Measurements from ENCODE around the gene ZNF496.
"Not testable (repeated sequence)": the region's sequence is repeated elsewhere in the genome, so short reads cannot be mapped to it uniquely, and the experiment has no call there.

The ZNF496 gene

GRCh38 chr1:247289274-247289892, 42.3 kb downstream of the ZNF496 start:
- not testable (repeated sequence) for H3K4me1 Mint-ChIP-seq (ENCODE audit: low read depth in 2 of 2); H3K4me3 Mint-ChIP-seq; ATAC-seq (replicated peaks); DNase-seq; H3K27ac Mint-ChIP-seq; H3K27me3 Mint-ChIP-seq; H3K36me3 Mint-ChIP-seq (ENCODE audit: insufficient read depth)
- H3K9me3 Mint-ChIP-seq = peaks cover 7 to 19% of the 10 kb centered on the region in 2 donors

GRCh38 chr1:247288341-247288740, 43.3 kb downstream of the ZNF496 start:
- Mint-ChIP-seq H3K4me1 (ENCODE audit: low read depth in 2 of 2) (peaks cover 1 to 4% of the 10 kb centered on the region in 2 donors), H3K4me3 (no peak overlapping the region), H3K9me3 (peaks cover 7 to 19% of the 10 kb centered on the region in 2 donors), H3K27ac (no peak overlapping the region), H3K27me3 (peaks cover 0 to 6% of the 10 kb centered on the region in 2 donors), H3K36me3 (ENCODE audit: insufficient read depth) (no peaks in the 10 kb centered on the region)
- DNase-seq = no peak
- no peak for ATAC-seq (replicated peaks)

GRCh38 chr1:247287460-247287859, 44.2 kb downstream of the ZNF496 start:
- Mint-ChIP-seq H3K4me3 (no peak overlapping the region), H3K27ac (no peak overlapping the region), H3K4me1 (ENCODE audit: low read depth in 2 of 2) (peaks cover under 1 to 4% of the 10 kb centered on the region in 2 donors), H3K27me3 (peaks cover 0 to 4% of the 10 kb centered on the region in 2 donors), H3K36me3 (ENCODE audit: insufficient read depth) (no peaks in the 10 kb centered on the region), H3K9me3 (peaks cover 7 to 19% of the 10 kb centered on the region in 2 donors)
- ATAC-seq (replicated peaks) (no peak), DNase-seq (no peak)

- peaks cover 0 to 4% of the 10 kb centered on the region in 2 donors for H3K4me1 Mint-ChIP-seq (ENCODE audit: low read depth in 2 of 2)
- H3K27me3 Mint-ChIP-seq = no peaks in the 10 kb centered on the region
These were observed 45.5 kb downstream of the ZNF496 start for GRCh38 chr1:247286134-247286670.

GRCh38 chr1:247281001-247281574, 50.6 kb downstream of the ZNF496 start:
- no peak overlapping the region for H3K4me3 Mint-ChIP-seq
- peaks cover 0 to 1% of the 10 kb centered on the region in 2 donors for H3K27me3 Mint-ChIP-seq

More at GRCh38 chr1:247286134-247286670, 45.5 kb downstream of the ZNF496 start:
- Mint-ChIP-seq H3K4me3 (no peak overlapping the region), H3K36me3 (ENCODE audit: insufficient read depth) (no peaks in the 10 kb centered on the region), H3K27ac (no peak overlapping the region), H3K9me3 (peaks cover 7 to 19% of the 10 kb centered on the region in 2 donors)
- ATAC-seq (replicated peaks) = no peak
- no peak for DNase-seq

GRCh38 chr1:247277191-247277590, 54.5 kb downstream of the ZNF496 start:
- Mint-ChIP-seq H3K36me3 (ENCODE audit: insufficient read depth) (no peaks in the 10 kb centered on the region), H3K27ac (no peak overlapping the region), H3K27me3 (peaks cover 0 to 17% of the 10 kb centered on the region in 2 donors), H3K9me3 (no peaks in the 10 kb centered on the region), H3K4me3 (no peak overlapping the region), H3K4me1 (ENCODE audit: low read depth in 2 of 2) (no peaks in the 10 kb centered on the region)
- ATAC-seq (replicated peaks) (no peak), DNase-seq (no peak)

More at GRCh38 chr1:247281001-247281574, 50.6 kb downstream of the ZNF496 start:
- no peaks in the 10 kb centered on the region for H3K9me3 Mint-ChIP-seq
- H3K27ac Mint-ChIP-seq = no peak overlapping the region
- DNase-seq (no peak), ATAC-seq (replicated peaks) (no peak)
- no peaks in the 10 kb centered on the region for H3K36me3 Mint-ChIP-seq (ENCODE audit: insufficient read depth)
- peaks cover 0 to 4% of the 10 kb centered on the region in 2 donors for H3K4me1 Mint-ChIP-seq (ENCODE audit: low read depth in 2 of 2)

- no peak overlapping the region for H3K4me3 Mint-ChIP-seq
- no peaks in the 10 kb centered on the region for H3K36me3 Mint-ChIP-seq (ENCODE audit: insufficient read depth)
- ATAC-seq (replicated peaks) = no peak
- no peak for DNase-seq
- H3K27me3 Mint-ChIP-seq = peaks cover 0 to 17% of the 10 kb centered on the region in 2 donors
- H3K9me3 Mint-ChIP-seq = peaks cover 0 to 3% of the 10 kb centered on the region in 2 donors
- H3K4me1 Mint-ChIP-seq (ENCODE audit: low read depth in 2 of 2) = no peaks in the 10 kb centered on the region
- H3K27ac Mint-ChIP-seq = no peak overlapping the region
These were observed 56.9 kb downstream of the ZNF496 start for GRCh38 chr1:247274605-247275256.

GRCh38 chr1:247273013-247273412, 58.7 kb downstream of the ZNF496 start:
- ATAC-seq (replicated peaks) = no peak

GRCh38 chr1:247270003-247270402, 61.7 kb downstream of the ZNF496 start:
- Mint-ChIP-seq H3K27me3 (peaks cover 0 to 30% of the 10 kb centered on the region in 2 donors), H3K9me3 (peaks cover 0 to 3% of the 10 kb centered on the region in 2 donors), H3K27ac (no peak overlapping the region), H3K4me1 (ENCODE audit: low read depth in 2 of 2) (no peaks in the 10 kb centered on the region), H3K36me3 (ENCODE audit: insufficient read depth) (no peaks in the 10 kb centered on the region), H3K4me3 (no peak overlapping the region)
- DNase-seq = no peak
- no peak for ATAC-seq (replicated peaks)

More at GRCh38 chr1:247273013-247273412, 58.7 kb downstream of the ZNF496 start:
- Mint-ChIP-seq H3K27ac (no peak overlapping the region), H3K9me3 (peaks cover 0 to 3% of the 10 kb centered on the region in 2 donors), H3K36me3 (ENCODE audit: insufficient read depth) (no peaks in the 10 kb centered on the region), H3K27me3 (peaks cover 0 to 17% of the 10 kb centered on the region in 2 donors), H3K4me1 (ENCODE audit: low read depth in 2 of 2) (no peaks in the 10 kb centered on the region), H3K4me3 (no peak overlapping the region)
- no peak for DNase-seq

- Mint-ChIP-seq H3K27me3 (peaks cover 0 to 24% of the 10 kb centered on the region in 2 donors), H3K9me3 (peaks cover 0 to 3% of the 10 kb centered on the region in 2 donors), H3K36me3 (ENCODE audit: insufficient read depth) (no peaks in the 10 kb centered on the region), H3K4me3 (no peak overlapping the region), H3K27ac (no peak overlapping the region), H3K4me1 (ENCODE audit: low read depth in 2 of 2) (no peaks in the 10 kb centered on the region)
- ATAC-seq (replicated peaks) (no peak), DNase-seq (no peak)
These were observed 62.5 kb downstream of the ZNF496 start for GRCh38 chr1:247269133-247269532.

GRCh38 chr1:247268390-247269045, 63.1 kb downstream of the ZNF496 start:
- DNase-seq = no peak
- no peaks in the 10 kb centered on the region for H3K36me3 Mint-ChIP-seq (ENCODE audit: insufficient read depth)
- H3K4me3 Mint-ChIP-seq = no peak overlapping the region
- H3K27ac Mint-ChIP-seq = no peak overlapping the region
- peaks cover 0 to 24% of the 10 kb centered on the region in 2 donors for H3K27me3 Mint-ChIP-seq
- ATAC-seq (replicated peaks) = no peak
- H3K4me1 Mint-ChIP-seq (ENCODE audit: low read depth in 2 of 2) = no peaks in the 10 kb centered on the region
- peaks cover 0 to 3% of the 10 kb centered on the region in 2 donors for H3K9me3 Mint-ChIP-seq

GRCh38 chr1:247266053-247266452, 65.6 kb downstream of the ZNF496 start:
- H3K27me3 Mint-ChIP-seq = peaks cover 0 to 24% of the 10 kb centered on the region in 2 donors
- no peaks in the 10 kb centered on the region for H3K36me3 Mint-ChIP-seq (ENCODE audit: insufficient read depth)
- H3K27ac Mint-ChIP-seq = no peak overlapping the region
- DNase-seq (no peak), ATAC-seq (replicated peaks) (no peak)
- H3K4me3 Mint-ChIP-seq = no peak overlapping the region
- no peaks in the 10 kb centered on the region for H3K4me1 Mint-ChIP-seq (ENCODE audit: low read depth in 2 of 2)
- peaks cover 0 to 3% of the 10 kb centered on the region in 2 donors for H3K9me3 Mint-ChIP-seq

- not testable (repeated sequence) for DNase-seq; H3K4me1 Mint-ChIP-seq (ENCODE audit: low read depth in 2 of 2); H3K4me3 Mint-ChIP-seq; H3K27ac Mint-ChIP-seq; H3K9me3 Mint-ChIP-seq; H3K36me3 Mint-ChIP-seq (ENCODE audit: insufficient read depth); ATAC-seq (replicated peaks)
- H3K27me3 Mint-ChIP-seq = peaks cover 26 to 37% of the 10 kb centered on the region in 2 donors
These were observed 75.9 kb downstream of the ZNF496 start, which contains the start of gene VN1R5 for GRCh38 chr1:247255772-247256171. TSS of gene VN1R5 (plus strand) at chr1:247256072.
